ENCODE data around the gene FAM83B. TPM values are rescaled to one million over a fixed set of nuclear protein-coding genes. Genes with fewer than 3 reads are reported as not detected.

FAM83B gene
- total RNA-seq, 1 experiment from 2014 or later: 5.7 TPM

DNA sequence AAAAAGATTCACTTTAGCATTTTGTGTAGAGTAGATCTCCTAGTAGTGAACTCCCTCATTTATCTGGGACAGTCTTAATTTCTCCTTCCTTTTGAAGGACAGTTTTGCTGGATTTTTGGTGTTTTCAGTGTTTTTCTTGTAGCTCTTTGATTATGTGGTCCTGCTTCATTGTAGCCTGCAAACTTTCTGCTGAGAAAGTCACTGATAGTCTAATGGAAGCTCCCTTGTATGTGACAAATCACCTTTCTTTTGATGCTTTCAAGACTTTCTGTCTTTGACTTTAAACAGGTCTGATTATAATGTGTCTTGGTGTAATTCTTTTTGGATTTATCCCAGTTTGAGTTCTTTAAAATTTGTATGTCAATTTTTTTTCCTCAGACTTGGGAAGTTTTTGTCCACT is 86.1 kb downstream of the FAM83B start:
- no peak overlapping the region for H3K27ac Mint-ChIP-seq
- H4K20me1 ChIP-seq (ENCODE audit: control insufficient read depth, insufficient read depth, insufficient read length): no peaks in the 10 kb centered on the region
- H2BK12ac ChIP-seq (ENCODE audit: insufficient read length, low read depth, low read length): no peak overlapping the region
- H3K27me3 ChIP-seq (ENCODE audit: insufficient read depth, low read length): no peaks in the 10 kb centered on the region
- H3K4me1 Mint-ChIP-seq: no peaks in the 10 kb centered on the region
- no peak overlapping the region for H4K91ac ChIP-seq (ENCODE audit: insufficient read length, low read depth, low read length)
- no peak overlapping the region for H2BK15ac ChIP-seq (ENCODE audit: low read depth, low read length)
- no peak overlapping the region for H2BK120ac ChIP-seq (ENCODE audit: low read depth, low read length, poor library complexity, severe bottlenecking)
- no peak overlapping the region for H2AK5ac ChIP-seq (ENCODE audit: insufficient read length, low read length)
- no peak overlapping the region for H3K4me3 Mint-ChIP-seq
- H3K14ac ChIP-seq (ENCODE audit: insufficient read depth, low read length): no peak overlapping the region
- H3K27ac ChIP-seq (ENCODE audit: insufficient read length, low read depth, low read length): no peak overlapping the region
- H3K9me3 ChIP-seq (ENCODE audit: control insufficient read depth, low read depth, low read length): no peaks in the 10 kb centered on the region
- H4K5ac ChIP-seq (ENCODE audit: insufficient read length, low read depth, low read length): no peak overlapping the region
- H3K36me3 Mint-ChIP-seq (ENCODE audit: insufficient read depth in 1 of 3, low read depth in 3 of 3): peaks cover 8 to 14% (median 9%) of the 10 kb centered on the region in 3 experiments; a peak in 6 of 7 replicates
- H3K18ac ChIP-seq (ENCODE audit: insufficient read length, low read depth, low read length): no peak overlapping the region
- no peak overlapping the region for H3K23ac ChIP-seq (ENCODE audit: insufficient read length, low read depth, low read length)
- no peaks in the 10 kb centered on the region for H3K23me2 ChIP-seq (ENCODE audit: insufficient read length, low read depth, low read length, poor library complexity, severe bottlenecking)
- no peak overlapping the region for H3K4me2 ChIP-seq (ENCODE audit: insufficient read depth, insufficient read length, low read length)
- H3K9me3 Mint-ChIP-seq: peaks cover 10 to 14% of the 10 kb centered on the region in 2 experiments
- no peaks in the 10 kb centered on the region for H3K79me2 ChIP-seq (ENCODE audit: insufficient read depth, low read length)
- H2BK5ac ChIP-seq (ENCODE audit: insufficient read length, low read length): no peak overlapping the region
- DNase-seq: no peak
- H3K79me1 ChIP-seq (ENCODE audit: insufficient read depth, low read depth, low read length, poor library complexity, severe bottlenecking): no peaks in the 10 kb centered on the region
- H2AFZ ChIP-seq (ENCODE audit: low read length): no peak overlapping the region
- H3T11ph ChIP-seq (ENCODE audit: low read length): no peak overlapping the region
- no peak overlapping the region for H4K8ac ChIP-seq (replicated peaks; ENCODE audit: insufficient read length, low read depth, low read length)
- H3K27me3 Mint-ChIP-seq (ENCODE audit: low read depth): no peaks in the 10 kb centered on the region
- no peak overlapping the region for H3K4ac ChIP-seq (ENCODE audit: low read depth, low read length)
- H3K4me1 ChIP-seq (ENCODE audit: insufficient read depth, low read length): no peaks in the 10 kb centered on the region
- H3K9ac ChIP-seq (ENCODE audit: extremely low read depth, insufficient read length, low read length): no peak overlapping the region
- no peak overlapping the region for H3K56ac ChIP-seq (ENCODE audit: insufficient read length, low read depth, low read length)
- H2BK20ac ChIP-seq (ENCODE audit: low read depth, low read length, poor library complexity, severe bottlenecking): no peak overlapping the region
- TF ChIP-seq, protein P1, sequence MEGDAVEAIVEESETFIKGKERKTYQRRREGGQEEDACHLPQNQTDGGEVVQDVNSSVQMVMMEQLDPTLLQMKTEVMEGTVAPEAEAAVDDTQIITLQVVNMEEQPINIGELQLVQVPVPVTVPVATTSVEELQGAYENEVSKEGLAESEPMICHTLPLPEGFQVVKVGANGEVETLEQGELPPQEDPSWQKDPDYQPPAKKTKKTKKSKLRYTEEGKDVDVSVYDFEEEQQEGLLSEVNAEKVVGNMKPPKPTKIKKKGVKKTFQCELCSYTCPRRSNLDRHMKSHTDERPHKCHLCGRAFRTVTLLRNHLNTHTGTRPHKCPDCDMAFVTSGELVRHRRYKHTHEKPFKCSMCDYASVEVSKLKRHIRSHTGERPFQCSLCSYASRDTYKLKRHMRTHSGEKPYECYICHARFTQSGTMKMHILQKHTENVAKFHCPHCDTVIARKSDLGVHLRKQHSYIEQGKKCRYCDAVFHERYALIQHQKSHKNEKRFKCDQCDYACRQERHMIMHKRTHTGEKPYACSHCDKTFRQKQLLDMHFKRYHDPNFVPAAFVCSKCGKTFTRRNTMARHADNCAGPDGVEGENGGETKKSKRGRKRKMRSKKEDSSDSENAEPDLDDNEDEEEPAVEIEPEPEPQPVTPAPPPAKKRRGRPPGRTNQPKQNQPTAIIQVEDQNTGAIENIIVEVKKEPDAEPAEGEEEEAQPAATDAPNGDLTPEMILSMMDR (conservative IDR thresholded peaks at IDR 0.05): no peak

Measured in H9 (cell line).